ENCODE results near the gene ST6GALNAC6. TPM values are rescaled to one million over a fixed set of nuclear protein-coding genes. Genes with fewer than 3 reads are reported as not detected.

ST6GALNAC6 gene
- total RNA-seq, 1 donor from 2014 or later: 23.4 TPM

DNA sequence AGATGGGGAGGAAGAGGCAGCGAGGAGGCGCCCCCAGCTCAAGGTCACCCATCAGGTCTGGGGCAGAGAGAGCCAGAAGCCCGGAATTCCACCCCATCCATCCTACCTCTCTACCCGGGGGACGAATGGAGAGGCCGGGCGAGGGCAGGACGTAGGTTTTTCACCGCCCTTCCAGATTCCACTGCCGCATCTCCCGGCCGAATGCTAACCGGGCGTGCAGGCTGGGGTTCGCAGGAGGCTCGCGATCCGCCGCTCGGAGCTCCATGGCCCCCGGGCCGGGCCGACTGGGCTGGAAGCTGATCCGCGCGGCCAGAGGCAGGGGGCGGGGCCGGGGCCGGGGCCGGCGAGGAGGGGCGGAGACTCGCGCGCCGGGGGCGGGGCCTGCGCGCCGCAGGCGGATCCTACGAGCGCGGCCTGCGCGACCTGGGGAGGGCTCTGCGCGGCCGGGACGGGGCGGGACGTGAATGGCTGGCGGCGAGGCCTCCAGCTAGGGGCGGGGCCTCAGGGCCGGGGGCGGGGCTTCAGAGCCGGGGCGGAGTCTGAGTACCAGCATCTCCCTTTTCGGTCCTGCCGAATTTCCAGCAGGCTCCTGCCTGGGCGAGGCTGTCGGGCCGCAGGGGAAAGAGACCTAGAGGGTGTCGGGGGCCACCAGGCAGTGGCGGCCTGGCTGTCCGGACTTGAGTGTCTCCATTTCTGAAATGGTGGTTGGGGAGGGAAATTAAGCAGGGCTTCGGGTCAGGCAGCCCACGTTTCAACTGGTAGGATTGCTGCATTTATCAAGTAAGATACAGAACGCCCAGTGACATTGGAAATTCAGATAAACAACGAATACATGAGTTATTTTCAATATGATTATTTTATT, 17.5 kb upstream of the ST6GALNAC6 start, which contains the start of gene ST6GALNAC4:
ST6GALNAC4 (minus strand) TSS at position 322 of the 862 bp plus-strand sequence. CDS start 622 bp downstream, outside the sequence.
- peak; percentile 72 to 94 for DNase-seq (ENCODE audit: low read depth in 2 of 2)

GRCh38 chr9:127915801-127916719, 16.7 kb upstream of the ST6GALNAC6 start:
- no peak for DNase-seq (ENCODE audit: low read depth in 2 of 2)

DNA sequence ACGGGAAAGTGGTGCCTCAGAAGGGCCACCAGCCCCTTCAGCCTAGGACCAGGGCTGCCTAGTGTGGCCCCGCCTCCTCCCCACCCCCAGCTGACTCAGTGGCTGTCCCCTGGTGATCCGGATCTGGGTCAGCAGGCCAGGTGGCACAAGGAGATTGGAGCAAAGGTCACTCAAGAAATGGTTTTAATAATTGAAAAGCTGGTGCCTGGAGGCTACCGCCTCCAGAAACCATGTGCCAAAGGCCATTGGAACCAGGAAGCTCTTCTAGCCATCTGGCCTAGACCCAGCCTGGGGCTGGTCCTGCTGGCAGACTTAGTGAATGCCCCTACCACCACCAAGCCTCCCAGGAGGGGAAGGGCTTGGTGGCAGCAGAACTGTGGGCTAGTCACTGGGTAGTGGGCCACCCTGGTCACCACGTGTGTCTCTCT, 15.9 kb upstream of the ST6GALNAC6 start:
- DNase-seq (ENCODE audit: low read depth in 2 of 2): peak in 1 of 2 donors; percentile 30

DNA sequence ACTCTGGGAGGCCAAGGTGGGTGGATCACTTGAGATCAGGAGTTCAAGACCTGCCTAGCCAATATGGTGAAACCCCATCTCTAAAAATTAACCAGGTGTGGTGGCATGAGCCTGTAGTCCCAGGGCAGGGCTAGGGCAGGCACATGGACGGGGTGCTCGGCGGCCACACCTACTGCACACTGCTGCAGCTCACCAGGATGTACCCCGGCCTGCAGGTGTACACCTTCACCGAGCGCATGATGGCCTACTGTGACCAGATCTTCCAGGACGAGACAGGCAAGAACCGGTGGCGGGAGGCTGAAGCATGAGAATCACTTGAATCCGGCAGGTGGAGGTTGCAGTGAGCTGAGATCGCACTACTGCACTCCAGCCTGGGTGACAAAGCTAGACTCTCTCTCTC, 14.3 kb upstream of the ST6GALNAC6 start:
- DNase-seq (ENCODE audit: low read depth in 2 of 2): no peak

DNA sequence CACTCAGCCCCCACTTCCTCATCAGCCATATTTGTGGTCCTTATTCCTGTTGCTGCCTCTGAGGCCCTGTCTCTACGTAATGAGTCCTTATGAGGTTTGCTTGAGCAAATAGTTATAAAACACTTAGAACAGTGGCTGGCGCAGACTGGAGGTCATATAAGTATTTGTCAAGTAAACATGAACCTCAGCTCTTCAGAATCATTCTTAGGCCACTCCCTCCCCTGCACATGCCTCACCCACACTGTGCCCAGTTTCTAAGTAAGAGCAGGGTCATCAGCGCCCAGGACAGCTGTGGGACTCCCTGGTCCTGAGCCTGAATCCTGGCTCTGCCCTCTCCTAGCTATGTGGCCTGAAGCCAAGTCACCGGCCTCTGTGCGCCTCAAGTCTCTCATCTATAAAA, 13.5 kb upstream of the ST6GALNAC6 start:
- DNase-seq (ENCODE audit: low read depth in 2 of 2): no peak

- no peak for DNase-seq (ENCODE audit: low read depth in 2 of 2)
These were observed 12.9 kb upstream of the ST6GALNAC6 start for GRCh38 chr9:127912296-127912695.

GRCh38 chr9:127910613-127911205, 11.3 kb upstream of the ST6GALNAC6 start:
- DNase-seq (ENCODE audit: low read depth in 2 of 2): peak in 1 of 2 donors; percentile 59

GRCh38 chr9:127909839-127910273, 10.5 kb upstream of the ST6GALNAC6 start:
- DNase-seq (ENCODE audit: low read depth in 2 of 2): no peak

DNA sequence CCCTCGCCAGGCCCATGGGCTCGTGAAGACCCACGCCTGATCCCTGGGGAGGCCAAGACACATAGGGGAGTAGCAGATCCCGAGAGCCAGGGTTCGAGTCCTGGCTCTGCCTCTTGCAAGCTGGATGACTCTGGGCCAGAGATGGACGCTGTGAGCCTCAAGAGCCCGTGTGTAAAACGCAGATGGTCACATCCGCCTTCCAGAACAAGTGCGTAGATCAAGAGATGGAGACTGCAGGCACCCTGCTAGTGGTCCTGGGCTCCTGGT, 9.2 kb upstream of the ST6GALNAC6 start:
- DNase-seq (ENCODE audit: low read depth in 2 of 2): no peak

DNA sequence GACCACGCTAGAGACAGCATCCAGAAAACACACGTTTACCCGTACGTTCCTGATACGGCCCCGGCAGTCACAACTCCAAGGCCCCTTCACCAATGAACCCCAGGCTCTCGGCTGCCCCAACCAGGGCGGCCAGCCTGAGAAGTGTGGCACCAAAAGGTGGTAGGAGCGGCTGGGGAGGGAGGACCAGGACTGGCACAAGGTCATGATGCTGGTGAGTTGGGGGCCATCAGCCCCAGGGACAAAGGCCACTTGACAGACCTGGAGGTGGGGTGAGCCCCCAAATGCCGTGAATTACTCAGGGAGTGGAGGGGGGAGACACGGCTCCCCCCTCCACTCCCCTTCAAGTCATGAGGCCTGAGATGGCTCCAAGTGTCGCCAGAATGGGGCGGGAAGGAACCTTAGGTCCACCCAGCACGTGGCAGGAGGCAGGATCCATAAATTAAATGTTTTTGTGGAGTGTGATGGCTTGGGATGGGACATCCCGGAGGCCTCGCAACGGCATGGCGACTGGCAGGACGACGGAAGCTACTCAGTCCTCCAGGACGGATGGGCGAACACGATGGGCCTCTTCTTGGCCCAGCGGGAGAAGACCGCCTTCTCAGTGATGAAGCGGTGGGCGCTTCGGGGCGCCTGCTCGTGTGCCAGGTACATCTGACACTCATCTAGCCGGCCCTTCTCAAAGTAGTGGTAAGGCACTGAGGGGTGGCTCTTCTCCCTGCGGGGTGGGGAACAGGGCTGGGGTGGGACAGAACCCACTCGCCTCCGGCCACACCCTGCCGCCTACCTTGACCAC, 8.7 kb upstream of the ST6GALNAC6 start:
- DNase-seq (ENCODE audit: low read depth in 2 of 2): no peak

DNA sequence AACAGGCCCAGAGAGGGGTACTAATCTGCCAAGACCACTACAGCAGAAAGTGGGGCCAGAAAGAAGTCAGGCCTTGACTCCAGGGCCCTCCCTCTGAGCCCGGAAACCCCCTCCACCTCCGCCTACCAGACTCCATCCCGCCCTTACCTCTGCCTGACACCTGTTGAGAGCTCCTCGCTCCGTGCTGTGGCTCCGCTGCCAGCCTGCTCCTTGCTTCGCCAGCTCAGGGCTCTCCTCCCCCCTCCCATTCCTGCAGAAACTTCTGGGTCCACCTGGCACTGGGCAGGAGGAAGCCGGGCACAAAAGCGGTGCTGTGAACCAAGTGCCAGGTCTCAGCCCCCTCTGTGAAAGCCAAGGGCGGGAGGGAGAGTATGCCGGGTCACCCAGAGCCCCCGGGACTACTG, 6.4 kb upstream of the ST6GALNAC6 start:
- DNase-seq (ENCODE audit: low read depth in 2 of 2): no peak

DNA sequence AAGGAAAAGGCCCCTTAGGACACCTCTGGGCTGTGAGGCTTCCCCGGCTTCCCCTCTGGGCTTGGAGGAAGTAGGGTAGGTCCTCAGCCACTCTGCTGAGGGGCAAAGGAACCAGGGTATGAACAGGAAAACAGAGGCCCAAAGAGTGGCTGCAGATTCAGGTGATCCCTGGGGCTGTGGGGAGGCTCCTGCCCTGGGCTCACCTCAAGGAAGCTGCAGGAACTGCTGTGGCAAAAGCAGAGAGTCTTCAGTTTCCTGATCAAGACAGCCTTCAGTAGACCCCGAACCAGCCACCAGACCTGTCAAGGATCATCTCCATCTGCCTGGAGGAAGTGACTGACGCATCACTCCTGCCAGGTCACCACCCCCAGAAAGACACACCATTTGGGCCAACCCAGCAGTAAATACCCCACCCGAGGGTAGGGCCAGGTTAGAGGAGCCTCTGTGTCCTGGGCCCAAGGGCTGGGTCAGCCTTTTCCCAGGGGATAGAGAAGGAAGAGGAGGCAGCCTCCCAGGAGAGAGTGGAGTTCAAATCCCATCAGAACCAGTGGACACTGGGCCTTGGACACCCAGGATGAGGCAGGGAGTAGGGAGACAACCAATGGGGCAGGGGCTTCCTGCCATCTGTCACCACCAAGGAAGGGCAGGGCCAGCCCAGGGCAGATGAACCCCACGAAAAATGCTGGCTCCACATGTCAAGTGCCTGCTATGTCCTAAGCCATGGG, 5.8 kb upstream of the ST6GALNAC6 start:
- DNase-seq (ENCODE audit: low read depth in 2 of 2): peak in 1 of 2 donors; percentile 19

- DNase-seq (ENCODE audit: low read depth in 2 of 2): peak in 1 of 2 donors; percentile 26
These were observed 5.2 kb upstream of the ST6GALNAC6 start for GRCh38 chr9:127904561-127905003.

- peak in 1 of 2 donors; percentile 46 for DNase-seq (ENCODE audit: low read depth in 2 of 2)
These were observed 4.4 kb upstream of the ST6GALNAC6 start for GRCh38 chr9:127903557-127904475.

DNA sequence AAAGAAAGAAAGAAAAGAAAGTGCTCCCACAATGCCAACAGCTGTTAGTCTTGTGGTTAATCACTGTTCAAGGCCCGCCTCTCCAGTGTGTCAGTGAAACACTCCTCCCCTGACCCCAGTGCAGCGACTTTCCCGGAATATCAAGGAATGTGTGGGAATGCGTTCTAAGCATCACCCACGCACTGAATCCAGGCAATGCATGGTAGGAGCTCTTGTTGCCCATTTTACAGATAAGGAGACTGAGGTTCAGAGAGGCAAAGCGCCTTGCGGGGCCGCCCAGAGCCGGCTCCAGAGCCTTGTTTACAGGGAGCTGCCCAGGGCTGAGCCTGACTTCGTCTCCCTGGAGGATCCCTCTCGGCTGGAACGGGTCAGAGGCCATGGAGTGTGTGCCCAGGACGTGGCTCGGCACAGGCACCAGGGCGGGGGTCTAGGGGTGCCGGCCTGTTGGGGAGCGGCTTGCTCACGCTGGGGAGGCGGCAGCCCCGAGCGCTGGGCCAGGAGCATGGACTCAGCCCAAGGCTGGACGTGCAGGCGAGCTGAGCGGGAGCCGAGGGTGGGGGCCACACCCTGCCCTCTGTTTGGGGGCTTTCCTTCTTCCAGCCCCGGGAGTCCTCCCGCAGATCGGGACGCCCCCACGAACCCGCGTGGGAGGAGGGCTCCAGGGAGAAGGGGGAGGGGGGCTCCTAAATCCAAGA, 823 bp downstream of the ST6GALNAC6 start:
- DNase-seq (ENCODE audit: low read depth in 2 of 2): peak in 1 of 2 donors; percentile 73

DNA sequence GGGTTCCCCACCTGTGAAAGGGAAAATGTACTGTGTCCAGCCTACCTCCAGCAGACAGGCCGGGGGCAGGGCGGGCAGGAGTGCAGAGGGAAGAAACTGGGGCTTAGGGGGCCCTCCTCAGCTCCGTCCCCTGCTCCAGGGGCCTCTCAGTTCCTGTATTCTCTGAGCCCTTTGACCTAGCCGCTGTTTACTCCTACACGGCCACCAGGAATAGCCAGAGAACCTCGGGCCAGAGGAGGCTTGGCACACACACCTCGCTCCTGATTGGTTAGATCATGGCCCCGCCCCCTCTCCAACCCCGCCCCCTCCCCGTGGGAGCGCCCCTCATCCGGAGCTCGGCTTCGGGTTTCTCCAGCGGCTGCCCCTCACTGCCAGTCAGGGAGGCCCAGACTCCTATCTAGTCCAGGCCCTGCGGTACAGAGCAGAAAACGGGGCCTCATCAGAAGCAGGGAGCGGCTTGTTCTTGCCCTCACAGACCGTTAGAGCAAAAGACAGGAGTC, 2.2 kb downstream of the ST6GALNAC6 start:
- peak; percentile 63 to 89 for DNase-seq (ENCODE audit: low read depth in 2 of 2)

DNA sequence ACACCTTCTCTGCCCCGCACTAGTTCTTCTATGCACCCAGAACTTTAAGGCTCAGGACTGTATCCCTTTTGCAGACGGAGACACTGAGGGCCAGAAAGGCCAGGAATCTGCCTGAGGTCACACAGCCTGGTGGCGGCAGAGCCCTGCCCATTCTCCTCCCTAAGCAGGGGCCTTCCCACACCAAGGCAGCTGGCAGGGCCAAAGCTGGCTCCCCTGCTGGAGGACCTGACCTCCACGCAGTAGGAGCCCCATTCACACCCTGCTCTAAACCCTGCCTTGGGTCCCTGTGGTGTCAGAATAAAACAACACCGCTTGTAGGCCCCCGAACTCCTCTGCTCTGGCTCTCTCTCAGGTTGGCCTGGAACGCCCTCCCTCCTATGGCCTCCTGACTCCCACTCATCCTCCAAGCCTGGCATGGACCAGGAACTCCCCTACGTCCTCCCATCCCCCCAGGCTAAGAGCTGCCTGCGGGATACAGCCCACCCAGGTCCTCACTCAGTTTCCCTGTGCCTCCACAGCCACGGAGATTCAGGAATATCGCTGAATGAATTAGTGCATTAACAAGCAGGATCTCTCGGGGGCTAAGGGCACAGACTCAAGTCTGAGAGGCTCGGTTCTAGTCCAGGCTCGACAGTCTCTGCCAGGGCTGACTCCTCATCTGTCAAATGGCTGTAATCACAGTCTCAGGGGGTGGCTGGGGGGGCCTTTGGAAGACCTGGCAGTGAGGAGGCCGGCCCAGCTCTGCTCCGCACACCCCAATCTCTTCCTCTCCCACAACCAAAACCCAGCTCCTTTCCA, 2.8 kb downstream of the ST6GALNAC6 start:
- DNase-seq (ENCODE audit: low read depth in 2 of 2): no peak
